PC-3 (cell line): ENCODE data around the gene CAPN3.

ENCODE experiments used
- CTCF ChIP-seq: fragments of 300-600 bp; sonication (generic); conservative IDR thresholded peaks from 2 replicates; pipeline ENCODE4 v1.5.1; 2017; ENCODE audit warnings: antibody characterized with exemption, low read depth, mild to moderate bottlenecking, low read length
- EZH2 ChIP-seq: fragments of 300-600 bp; sonication (generic); IDR thresholded peaks from one replicate; pipeline ENCODE4 v1.6.1; 2017; ENCODE audit warnings: antibody characterized with exemption, mild to moderate bottlenecking, low read length; ENCODE audit not compliant: unreplicated experiment
- EZH2phosphoT487 ChIP-seq: fragments of 300-600 bp; sonication (generic); IDR thresholded peaks from 2 replicates; pipeline ENCODE4 v1.6.1; 2018; ENCODE audit warnings: mild to moderate bottlenecking, antibody characterized with exemption, low read length, borderline replicate concordance

- TF ChIP-seq CTCF (no peak), EZH2 (no peak), EZH2phosphoT487 (no peak)
Measured at GRCh38 chr15:42450425-42450790, 91.1 kb downstream of the CAPN3 start.
